Kidney (tissue), 14 donors: ENCODE data around the gene PDCD1LG2. TPM values are rescaled to one million over a fixed set of nuclear protein-coding genes. Genes with fewer than 3 reads are reported as not detected.

Experiments used
- DNase-seq, 5 donors: peaks; one replicate each; pipeline ENCODE4 v3.0.0-alpha.2; 2013 to 2020
- FAIRE-seq: peaks from 2 replicates; lab custom pipeline; 2012; peaks lifted over from hg19 to GRCh38; lab: Jason Lieb, UNC
- H3K27ac ChIP-seq, 2 donors: one replicate each; pipeline ENCODE4 v1.7.0; 2013; ENCODE audit warnings: low read depth in 2 of 2, low read length in 2 of 2, inconsistent platforms in 1 of 2
- H3K27me3 ChIP-seq: one replicate; pipeline ENCODE4 v1.7.1; 2013; ENCODE audit warnings: low read length, inconsistent platforms; ENCODE audit not compliant: control insufficient read depth, insufficient read depth
- H3K36me3 ChIP-seq, 3 donors: one replicate each; pipeline versions ENCODE4 v1.7.0 to v1.7.1; 2013; ENCODE audit warnings: low read length in 3 of 3, control low read depth in 1 of 3, inconsistent platforms in 1 of 3; ENCODE audit not compliant: insufficient read depth in 3 of 3, control insufficient read depth in 2 of 3
- H3K4me1 ChIP-seq, 3 donors: one replicate each; pipeline versions ENCODE4 v1.7.0 to v1.7.1; 2013; ENCODE audit warnings: low read length in 3 of 3, inconsistent platforms in 1 of 3, low read depth in 1 of 3; ENCODE audit not compliant: control insufficient read depth in 2 of 3, insufficient read depth in 2 of 3
- H3K4me3 ChIP-seq, 3 donors: one replicate each; pipeline versions ENCODE4 v1.7.0 to v1.8.1; 2013; ENCODE audit warnings: low read length in 3 of 3, control low read depth in 1 of 3, inconsistent platforms in 1 of 3
- H3K9ac ChIP-seq, 3 donors: one replicate each; pipeline versions ENCODE4 v1.7.0 to v1.7.1; 2013; ENCODE audit warnings: low read length in 3 of 3, control low read depth in 1 of 3, inconsistent platforms in 1 of 3
- H3K9me3 ChIP-seq, 3 donors: one replicate each; pipeline versions ENCODE4 v1.7.0 to v1.7.1; 2013; ENCODE audit warnings: low read length in 3 of 3, control low read depth in 1 of 3, inconsistent platforms in 1 of 3; ENCODE audit not compliant: control insufficient read depth in 2 of 3, insufficient read depth in 1 of 3
- CTCF ChIP-seq: IDR thresholded peaks from 3 replicates; pipeline ENCODE4 v1.5.1; 2012; ENCODE audit warnings: mild to moderate bottlenecking, moderate library complexity, borderline replicate concordance; ENCODE audit not compliant: insufficient read depth; ENCODE audit errors: extremely low read depth
- intact Hi-C: fragments of 100-400 bp; cut with DNase I; formaldehyde crosslinking; loops from one replicate; pipeline ENCODE4 v1.11.1; 2022
- polyA plus RNA-seq: library from polyadenylated mRNA; stranded (reverse); fragments of 350-450 nt; fragmentation: Illumina TruSeq; extraction: RNeasy Lipid Tissue Mini Kit (QIAGEN cat#74804); gene quantifications from one replicate; pipeline ENCODE4 v1.2.3, GENCODE V29; 2014; ENCODE audit warnings: low read depth, low replicate concordance; ENCODE audit not compliant: insufficient read depth
- total RNA-seq: library from RNA; stranded (reverse); fragmentation: NEBNext Ultra II Directional; extraction: Animal tissue kit (Norgen Biotek cat#: 25700); gene quantifications from one replicate; pipeline ENCODE4 v1.2.1, GENCODE V29; 2021
- donor health status: control.
- donor health status: control.
- donor health status: control.
- donor health status: control.
- donor health status: control.
- donor health status: DM: yes; HTN: yes; CAD: no.
- donor health status: Normal renal cell carcinoma (clear cell type).

Gene PDCD1LG2
- total and polyA plus RNA-seq, 2 donors from 2014 or later: 1.5 to 2.4 TPM

GRCh38 chr9:5577225-5577624, 66.9 kb downstream of the PDCD1LG2 start:
- no peaks in the 10 kb centered on the region for H3K27me3 ChIP-seq
- TF ChIP-seq CTCF: no peak
- FAIRE-seq: no peak
- DNase-seq: no peak
- H3K9ac ChIP-seq: no peak overlapping the region
- no peak overlapping the region for H3K4me3 ChIP-seq
- H3K36me3 ChIP-seq: no peaks in the 10 kb centered on the region
- H3K27ac ChIP-seq: no peak overlapping the region
- no peaks in the 10 kb centered on the region for H3K9me3 ChIP-seq
- intact Hi-C loops: no loop called here
- no peaks in the 10 kb centered on the region for H3K4me1 ChIP-seq

- no peak overlapping the region for H3K4me3 ChIP-seq
- no peaks in the 10 kb centered on the region for H3K4me1 ChIP-seq
- H3K9me3 ChIP-seq: no peaks in the 10 kb centered on the region
- no peaks in the 10 kb centered on the region for H3K36me3 ChIP-seq
- FAIRE-seq: no peak
- H3K9ac ChIP-seq: no peak overlapping the region
- no peak for TF ChIP-seq CTCF
- H3K27me3 ChIP-seq: no peaks in the 10 kb centered on the region
- no peak overlapping the region for H3K27ac ChIP-seq
- intact Hi-C loops: no loop called here
- no peak for DNase-seq
Observed at GRCh38 chr9:5578018-5578697, 67.8 kb downstream of the PDCD1LG2 start.

- no peak overlapping the region for H3K27ac ChIP-seq
- no peak overlapping the region for H3K4me3 ChIP-seq
- no peak overlapping the region for H3K9ac ChIP-seq
- H3K36me3 ChIP-seq: no peaks in the 10 kb centered on the region
- no peaks in the 10 kb centered on the region for H3K27me3 ChIP-seq
- intact Hi-C loops: no loop called here
- TF ChIP-seq CTCF: no peak
- DNase-seq (no peak), FAIRE-seq (no peak)
- no peaks in the 10 kb centered on the region for H3K9me3 ChIP-seq
- H3K4me1 ChIP-seq: no peaks in the 10 kb centered on the region
Observed at GRCh38 chr9:5578698-5579085, 68.4 kb downstream of the PDCD1LG2 start.

- no peak overlapping the region for H3K4me3 ChIP-seq
- H3K4me1 ChIP-seq: no peaks in the 10 kb centered on the region
- FAIRE-seq (no peak), DNase-seq (no peak)
- no peaks in the 10 kb centered on the region for H3K36me3 ChIP-seq
- no peak overlapping the region for H3K27ac ChIP-seq
- no peaks in the 10 kb centered on the region for H3K27me3 ChIP-seq
- no peaks in the 10 kb centered on the region for H3K9me3 ChIP-seq
- no peak for TF ChIP-seq CTCF
- intact Hi-C loops: no loop called here
- H3K9ac ChIP-seq: no peak overlapping the region
Observed at GRCh38 chr9:5579881-5580280, 69.5 kb downstream of the PDCD1LG2 start.
